Neural progenitor cell (in vitro differentiated cells): Measurements from ENCODE around the gene TMEM203.

Experiments used
- EZH2 ChIP-seq: fragments of 200-600 bp; sonication (generic); IDR thresholded peaks from 2 replicates; pipeline ENCODE4 v1.6.1; 2017; ENCODE audit warnings: antibody characterized with exemption, mild to moderate bottlenecking, moderate library complexity
- EZH2phosphoT487 ChIP-seq: fragments of 200-600 bp; sonication (generic); IDR thresholded peaks from 2 replicates; pipeline ENCODE4 v1.6.1; 2017; ENCODE audit warnings: antibody characterized with exemption
- TF ChIP-seq, protein P1 (sequence below): fragments of 200-600 bp; sonication (generic); IDR thresholded peaks from 2 replicates; pipeline ENCODE4 v1.5.1; 2017; ENCODE audit warnings: antibody characterized with exemption, mild to moderate bottlenecking

- TF ChIP-seq, protein P1, sequence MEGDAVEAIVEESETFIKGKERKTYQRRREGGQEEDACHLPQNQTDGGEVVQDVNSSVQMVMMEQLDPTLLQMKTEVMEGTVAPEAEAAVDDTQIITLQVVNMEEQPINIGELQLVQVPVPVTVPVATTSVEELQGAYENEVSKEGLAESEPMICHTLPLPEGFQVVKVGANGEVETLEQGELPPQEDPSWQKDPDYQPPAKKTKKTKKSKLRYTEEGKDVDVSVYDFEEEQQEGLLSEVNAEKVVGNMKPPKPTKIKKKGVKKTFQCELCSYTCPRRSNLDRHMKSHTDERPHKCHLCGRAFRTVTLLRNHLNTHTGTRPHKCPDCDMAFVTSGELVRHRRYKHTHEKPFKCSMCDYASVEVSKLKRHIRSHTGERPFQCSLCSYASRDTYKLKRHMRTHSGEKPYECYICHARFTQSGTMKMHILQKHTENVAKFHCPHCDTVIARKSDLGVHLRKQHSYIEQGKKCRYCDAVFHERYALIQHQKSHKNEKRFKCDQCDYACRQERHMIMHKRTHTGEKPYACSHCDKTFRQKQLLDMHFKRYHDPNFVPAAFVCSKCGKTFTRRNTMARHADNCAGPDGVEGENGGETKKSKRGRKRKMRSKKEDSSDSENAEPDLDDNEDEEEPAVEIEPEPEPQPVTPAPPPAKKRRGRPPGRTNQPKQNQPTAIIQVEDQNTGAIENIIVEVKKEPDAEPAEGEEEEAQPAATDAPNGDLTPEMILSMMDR, result no peak
- TF ChIP-seq EZH2, result peak; percentile 27
- no peak for TF ChIP-seq EZH2phosphoT487
Measured at GRCh38 chr9:137160716-137161557, 44.5 kb downstream of the TMEM203 start.
